ENCODE results near the gene VSTM2L.

The VSTM2L gene

DNA sequence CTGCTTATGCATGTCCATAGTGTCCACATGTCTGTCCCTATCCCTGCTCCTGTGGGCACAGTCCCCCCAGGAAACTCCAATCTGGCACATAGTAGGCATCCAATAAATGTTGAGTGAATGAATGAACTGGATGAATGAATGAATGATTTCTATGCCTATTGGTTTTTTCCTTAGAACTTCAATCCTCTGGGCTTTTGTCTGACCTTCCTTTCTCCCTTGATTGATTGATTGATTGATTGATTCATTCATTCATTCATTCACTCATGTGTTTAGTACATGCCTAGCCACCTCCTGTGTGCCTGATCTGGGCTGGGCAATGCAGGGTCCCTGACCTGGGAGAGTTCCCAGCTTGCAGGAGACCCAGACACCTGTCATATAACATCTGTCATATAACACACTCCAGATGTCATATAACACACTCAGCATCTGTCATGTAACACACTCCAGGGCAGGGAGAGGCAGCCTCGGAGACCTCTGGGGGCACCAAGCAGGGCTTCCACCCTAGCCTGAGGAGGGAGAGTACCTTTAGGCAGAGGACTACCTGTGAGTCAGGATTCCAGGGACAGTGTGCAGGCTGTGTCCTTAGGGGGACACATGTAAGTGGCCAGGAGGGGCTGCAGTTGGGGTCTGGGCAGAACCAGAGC is 17.9 kb downstream of the VSTM2L start:
- no peak for DNase-seq

DNA sequence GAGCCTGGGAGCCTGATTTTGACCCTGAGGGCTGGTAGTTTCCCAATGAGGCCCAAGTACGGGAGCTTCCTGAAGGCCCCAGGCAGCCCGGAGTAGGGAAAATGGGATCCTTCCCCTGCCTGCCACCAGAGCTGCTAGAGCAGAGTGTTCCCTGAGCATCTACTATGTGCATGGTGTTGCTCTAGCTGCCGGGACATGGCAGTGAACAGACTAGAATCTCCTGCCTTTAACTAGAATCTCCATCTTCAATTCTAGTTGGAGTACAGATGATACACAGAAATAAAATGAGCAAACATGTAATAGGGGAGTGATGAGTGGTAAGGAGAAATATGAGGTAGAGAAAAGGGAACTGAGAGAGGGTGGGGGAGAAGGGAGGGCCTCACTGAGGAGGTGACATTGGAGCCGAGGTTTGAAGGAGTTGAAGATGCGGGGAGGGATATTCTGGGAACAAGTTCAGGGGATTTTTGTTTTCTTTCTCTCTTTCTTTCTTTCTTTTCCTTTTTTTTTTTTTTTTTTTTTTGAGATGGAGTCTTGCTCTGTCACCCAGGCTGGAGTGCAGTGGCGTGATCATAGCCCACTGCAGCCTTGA is 18.5 kb downstream of the VSTM2L start:
- DNase-seq: no peak

DNA sequence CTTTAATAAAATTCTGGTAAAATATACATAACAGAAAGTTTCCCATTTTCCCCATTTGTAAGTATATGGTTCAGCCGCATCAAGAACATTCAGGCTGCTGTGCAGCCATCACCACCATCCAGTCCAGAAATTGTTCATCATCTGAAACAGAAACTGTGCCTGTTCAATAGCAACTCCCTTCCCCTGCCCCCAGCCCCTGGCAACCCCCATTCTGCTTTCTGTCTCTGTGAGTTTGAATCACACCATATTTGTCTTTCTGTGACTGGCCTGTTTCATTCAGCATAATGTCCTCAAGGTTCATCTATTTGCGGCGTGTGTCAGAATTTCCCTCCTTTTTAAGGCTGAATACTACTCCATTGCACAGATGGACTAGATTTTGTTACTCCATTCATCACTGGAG is 19.1 kb downstream of the VSTM2L start:
- DNase-seq: no peak

DNA sequence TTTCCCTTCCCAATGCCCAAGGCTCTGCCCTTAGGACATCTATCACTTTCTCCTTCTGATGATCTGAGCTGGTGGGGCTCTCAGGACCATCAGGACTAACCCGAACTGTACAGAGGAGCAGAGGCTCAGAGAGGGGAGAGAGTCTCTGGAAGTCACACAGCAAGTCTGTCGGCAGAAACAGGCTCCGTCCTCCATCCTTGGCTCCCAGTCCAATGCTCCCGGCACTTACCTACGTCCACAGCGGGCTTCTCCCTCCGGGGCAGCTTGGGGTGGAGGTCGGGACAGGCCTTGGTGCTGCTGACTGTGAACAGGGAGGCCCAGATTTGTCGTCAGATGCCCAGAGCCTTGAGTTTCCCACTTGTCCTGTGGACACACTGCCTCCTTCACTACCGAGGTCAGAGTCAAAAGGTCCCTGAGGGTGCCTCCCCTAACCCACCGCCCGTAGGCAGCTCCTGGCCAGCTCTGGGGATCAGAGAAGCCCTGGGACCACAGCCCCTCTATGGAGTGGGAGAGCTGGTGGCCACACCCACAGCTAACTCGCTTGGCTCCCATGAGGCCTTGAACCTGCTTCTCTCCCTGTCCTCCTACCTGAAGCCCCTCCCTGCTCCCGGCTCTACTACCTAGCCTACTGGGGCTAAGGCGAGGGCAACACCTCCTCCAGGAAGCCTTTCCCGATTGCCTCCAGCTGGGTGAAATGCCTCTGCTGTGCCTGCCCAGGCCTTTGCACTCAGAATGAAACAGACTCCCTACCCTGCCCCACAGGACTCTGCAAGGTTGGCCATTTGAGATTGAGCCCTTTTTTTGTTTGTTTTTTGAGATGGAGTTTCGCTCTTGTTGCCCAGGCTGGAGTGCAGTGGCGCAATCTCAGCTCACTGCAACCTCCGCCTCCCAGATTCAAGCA is 22.6 kb downstream of the VSTM2L start:
- DNase-seq: no peak

DNA sequence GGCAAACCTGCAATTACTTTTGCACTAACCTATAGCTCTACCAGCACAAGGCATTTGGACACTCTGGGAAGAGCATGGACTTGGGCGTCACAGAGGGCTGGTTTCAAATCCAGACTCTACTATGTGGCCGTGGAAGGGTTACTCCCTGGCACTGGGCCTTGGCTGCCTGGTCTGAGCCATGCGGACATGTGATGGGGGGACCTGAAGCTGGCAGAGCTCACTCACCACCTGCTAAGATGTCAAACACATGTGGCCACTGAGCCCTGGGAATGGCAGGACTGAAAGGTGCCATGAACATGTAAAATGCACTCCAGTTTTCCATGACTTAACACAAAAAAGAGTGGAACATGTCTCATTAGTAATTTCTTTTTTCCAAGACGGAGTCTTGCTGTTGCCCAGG is 23.7 kb downstream of the VSTM2L start:
- no peak for DNase-seq

DNA sequence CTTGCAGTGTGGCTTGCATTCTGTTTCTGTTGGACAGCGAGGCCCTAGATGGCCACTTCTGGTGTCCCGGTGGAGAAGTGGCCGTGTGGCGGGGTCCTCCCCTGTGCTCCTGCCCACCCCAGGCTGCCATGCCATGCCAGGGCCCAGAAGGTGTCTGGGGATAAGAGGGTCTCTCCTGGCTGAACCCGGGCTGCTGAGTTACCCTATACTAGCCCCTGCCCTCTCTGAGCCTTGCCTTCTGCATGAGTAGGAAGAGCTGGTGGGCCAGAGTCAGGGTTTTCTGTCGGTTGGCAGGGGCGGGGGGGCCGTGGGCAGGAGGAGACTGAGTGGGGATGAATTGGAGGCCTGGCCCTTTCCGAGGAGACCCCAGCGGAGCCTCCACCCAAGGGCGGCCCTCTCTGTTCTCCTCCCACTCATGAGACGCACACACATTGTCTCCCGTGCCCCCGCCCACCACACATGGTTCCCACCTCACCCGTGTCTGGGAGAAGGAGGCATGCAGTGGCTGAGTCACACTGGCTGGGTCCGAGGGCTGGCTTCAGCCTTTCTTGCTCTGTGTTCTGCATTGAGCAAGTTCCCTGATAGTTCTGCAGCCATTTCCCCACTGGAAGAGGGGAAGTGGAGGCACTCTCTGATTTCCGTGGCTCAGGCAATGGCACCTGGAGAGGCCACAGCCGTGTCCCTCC is 24.6 kb downstream of the VSTM2L start:
- DNase-seq: no peak

DNA sequence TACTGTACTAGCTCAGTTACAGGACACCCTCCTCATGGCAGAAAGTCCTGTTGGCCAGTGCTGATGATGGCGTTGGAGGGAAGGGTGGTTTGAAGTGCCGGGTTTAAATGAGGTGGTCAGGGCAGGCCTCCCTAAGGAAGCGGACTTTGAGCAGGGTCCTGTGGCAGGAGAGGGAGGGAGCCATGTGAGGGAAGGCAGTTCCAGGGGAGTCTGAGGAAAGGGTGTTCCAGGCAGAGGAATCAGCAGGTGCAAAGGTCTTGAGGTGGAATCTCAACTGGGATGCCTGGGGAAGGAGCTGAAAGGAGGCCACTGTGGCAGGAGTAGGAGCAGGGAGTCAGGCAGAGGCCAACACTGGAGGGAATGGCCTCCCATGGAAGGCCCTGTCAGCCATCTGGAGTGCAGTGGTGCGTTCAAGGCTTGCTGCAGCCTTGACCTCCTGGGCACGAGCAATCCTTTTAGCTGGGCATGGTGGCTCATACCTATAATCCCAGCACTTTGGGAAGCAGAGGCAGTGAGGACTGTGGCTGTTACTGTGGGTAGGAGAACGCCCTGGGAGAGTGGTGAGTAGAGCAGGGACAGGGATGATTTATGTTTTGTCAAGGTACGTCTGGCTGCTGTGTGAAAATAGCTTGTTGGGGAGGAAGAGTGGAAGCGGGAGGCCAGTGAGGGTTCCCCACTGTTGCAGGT is 26.2 kb downstream of the VSTM2L start:
- no peak for DNase-seq

DNA sequence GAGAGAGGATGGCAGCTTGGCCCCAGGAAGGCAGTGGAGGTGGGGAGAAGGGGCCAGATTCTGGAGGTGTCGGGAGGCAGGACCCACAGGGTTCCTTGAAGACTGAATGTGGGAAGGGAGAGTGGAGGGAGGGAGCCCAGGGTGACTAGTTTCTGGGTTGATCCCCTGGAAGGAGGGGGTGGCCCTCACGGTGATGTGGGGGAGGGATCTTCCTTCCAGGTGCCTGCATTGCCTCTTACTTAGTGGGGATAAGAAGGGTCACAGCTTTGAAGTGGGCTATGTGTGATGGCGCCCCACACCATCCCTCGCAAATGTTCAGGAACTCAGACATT is 26.7 kb downstream of the VSTM2L start:
- no peak for DNase-seq

DNA sequence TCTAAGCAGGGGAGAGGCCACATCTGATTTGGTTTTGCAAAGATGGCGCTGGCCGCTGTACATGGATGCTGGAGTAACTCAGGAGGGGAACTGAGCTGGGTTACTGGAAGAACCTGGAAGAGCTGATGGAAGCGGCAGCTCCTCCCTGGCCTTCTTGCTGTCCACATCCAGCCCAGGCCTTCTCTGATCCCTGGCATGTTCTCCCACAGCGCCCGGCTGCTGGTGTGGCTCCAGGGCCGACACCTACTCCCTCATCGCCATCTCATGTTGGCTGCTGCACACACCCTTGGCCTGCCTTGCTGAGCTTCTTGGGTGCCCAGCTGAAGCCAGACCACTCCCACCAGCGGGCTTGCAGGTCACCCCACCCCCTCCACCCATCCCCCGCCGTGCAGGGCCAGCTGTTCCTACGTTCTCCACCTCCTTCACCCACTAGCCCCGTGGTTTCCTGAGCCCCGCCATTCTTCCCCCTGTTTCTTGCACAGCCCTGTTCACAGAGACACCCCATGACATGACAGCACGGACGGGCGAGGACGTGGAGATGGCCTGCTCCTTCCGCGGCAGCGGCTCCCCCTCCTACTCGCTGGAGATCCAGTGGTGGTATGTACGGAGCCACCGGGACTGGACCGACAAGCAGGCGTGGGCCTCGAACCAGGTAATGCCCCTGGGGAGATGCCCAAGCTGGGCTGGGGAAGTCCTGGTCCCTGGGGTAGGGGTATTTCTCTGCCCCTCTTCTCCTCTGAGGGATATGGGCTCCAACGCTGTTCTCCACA is 28.4 kb downstream of the VSTM2L start:
- DNase-seq: no peak

DNA sequence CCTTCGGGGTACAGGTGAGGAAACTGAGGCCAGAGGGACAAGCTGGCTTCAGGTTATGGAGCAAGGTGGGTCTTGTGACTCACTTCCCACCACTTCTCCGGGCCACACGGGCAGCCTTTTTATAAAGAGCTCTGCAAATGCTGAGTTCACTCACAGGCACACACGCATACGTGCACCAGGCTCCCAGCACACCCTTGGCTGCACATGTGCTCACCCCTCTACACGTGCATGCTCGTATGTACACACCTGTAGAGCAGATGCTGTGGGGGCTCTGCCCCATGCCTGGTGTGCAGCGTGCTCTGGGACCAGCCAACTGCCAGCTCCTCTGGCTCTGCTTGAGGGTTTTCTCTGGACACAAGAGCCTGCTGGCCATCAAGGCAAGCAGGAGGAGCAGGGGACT is 29.1 kb downstream of the VSTM2L start:
- DNase-seq: no peak

DNA sequence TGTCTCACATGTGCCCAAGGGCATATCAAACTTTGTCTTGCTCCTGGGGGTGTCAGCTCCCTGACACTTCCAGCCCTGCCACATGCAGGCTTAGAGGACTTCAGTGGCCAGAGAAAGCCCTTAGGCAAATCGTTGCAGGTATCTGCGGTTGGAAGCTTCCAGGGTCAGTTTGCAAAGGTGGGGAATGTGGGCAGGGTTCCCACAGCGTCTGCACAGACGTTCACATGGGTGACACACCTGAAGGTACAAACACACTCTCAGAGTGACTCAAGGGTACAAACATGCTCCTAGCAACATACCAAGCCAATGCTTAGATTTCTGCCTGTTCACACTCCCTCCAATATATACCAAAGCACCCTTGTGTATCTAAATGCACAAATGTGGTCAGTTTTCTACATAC is 30.0 kb downstream of the VSTM2L start:
- DNase-seq: no peak

DNA sequence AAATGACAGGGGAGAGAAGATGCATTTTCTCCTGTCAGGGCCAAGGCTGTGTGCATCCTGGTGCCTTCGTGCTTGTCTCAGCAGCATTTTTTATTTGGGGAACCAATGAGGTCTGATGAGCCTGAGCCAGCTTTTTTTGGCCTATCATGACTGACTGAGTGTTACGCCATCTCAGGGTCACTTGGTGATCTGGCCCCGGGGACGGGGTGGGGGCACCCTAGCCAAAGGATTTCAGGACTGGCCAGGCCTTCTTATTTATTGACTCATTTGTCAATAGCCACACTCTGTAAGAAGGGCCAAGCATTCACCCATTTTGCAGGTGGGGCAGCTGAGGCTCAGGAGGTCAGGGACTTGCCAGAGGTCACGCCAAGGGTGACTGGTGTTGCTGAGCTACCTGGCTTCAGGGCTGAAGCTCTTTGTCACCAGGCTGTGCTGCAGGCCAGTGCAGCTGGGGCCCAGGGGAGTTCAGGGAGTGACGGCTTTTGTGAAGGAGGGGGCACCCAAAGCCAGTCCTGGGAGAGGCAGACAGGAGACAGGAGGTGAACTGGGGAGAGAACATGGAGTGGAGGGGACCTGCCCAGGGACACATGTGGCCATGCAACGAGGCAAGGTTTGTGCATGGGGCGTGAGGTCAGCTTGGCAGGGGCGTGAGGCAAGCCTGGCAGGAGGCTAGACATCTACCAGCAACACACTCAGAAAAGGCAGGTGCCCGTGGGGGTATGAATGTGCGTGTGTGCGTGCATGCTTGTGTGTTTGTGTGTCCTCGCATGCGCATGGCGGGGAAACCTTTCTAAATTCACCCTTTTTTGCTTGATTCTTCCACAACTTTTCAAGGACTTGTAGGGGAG is 31.1 kb downstream of the VSTM2L start:
- no peak for DNase-seq

DNA sequence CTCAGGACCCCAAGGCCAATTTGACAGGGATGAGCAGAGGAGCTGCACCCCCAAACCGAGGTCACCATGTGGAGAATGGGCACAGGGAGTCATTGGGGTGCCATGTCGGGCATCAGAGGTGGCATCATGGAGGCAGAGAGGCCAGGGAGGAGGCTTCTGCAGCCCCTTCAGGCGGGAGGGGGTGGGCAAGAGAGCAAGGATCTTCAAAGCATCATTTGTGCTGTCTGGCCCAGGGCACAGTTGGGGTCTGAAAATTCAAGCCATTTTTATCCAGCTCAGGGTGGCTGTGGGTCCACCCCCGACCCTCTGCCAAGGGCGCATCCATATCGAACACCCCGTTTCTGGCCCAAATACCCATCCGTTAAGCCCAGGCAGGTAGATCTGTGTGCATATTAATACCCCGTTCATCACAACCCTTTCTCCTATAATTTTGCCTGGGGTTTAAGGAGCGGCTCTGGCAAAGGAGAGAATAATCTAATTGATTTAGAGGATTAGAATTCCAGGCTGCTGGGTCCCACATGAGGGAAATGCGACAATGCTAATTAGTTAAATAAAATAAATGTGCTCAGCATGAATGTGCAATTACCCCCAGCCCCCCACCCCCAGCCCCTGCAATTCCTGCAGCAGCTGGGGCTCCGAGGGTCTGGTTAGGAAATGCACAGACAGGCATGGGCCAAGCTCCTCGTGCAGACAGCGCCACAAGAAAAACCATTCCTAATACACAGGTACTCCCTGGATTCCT is 31.9 kb downstream of the VSTM2L start:
- DNase-seq: no peak

DNA sequence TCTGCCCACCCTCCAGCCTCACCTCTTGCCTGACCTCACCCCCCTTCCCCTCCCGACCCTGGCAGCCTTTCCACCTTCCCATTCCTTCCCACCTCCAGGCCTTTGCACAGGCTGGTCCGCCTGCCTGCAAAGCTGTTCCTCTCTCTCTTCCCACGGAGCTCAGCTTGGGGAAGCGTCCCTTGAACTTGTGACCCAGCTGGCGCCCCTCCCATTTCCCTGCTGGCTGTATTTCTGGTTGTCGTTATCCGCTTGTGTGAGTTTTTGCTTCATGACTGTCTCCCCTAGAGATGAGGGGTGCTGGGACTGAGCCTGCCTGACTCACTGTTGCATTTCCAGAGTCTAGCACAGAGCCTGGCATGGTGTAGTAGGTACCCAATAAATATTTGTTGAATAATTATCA is 32.5 kb downstream of the VSTM2L start:
- DNase-seq: no peak

DNA sequence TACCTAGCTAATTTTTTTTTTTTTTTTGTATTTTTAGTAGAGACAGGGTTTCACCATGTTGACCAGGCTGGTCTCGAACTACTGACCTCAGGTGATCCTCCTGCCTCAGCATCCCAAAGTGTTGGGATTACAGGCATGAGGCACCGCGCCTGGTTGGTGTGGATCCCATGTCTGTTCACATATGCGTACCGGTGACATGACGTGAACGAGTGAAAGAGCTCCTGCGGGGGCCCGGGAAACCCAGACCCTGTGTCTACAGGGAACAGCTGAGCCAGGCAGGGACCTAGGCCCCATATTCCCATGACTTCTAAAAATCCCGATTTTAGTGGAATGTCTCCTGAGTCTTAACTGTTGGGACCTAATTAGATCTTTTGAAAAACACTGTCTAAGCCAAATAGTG is 33.1 kb downstream of the VSTM2L start:
- DNase-seq: no peak

DNA sequence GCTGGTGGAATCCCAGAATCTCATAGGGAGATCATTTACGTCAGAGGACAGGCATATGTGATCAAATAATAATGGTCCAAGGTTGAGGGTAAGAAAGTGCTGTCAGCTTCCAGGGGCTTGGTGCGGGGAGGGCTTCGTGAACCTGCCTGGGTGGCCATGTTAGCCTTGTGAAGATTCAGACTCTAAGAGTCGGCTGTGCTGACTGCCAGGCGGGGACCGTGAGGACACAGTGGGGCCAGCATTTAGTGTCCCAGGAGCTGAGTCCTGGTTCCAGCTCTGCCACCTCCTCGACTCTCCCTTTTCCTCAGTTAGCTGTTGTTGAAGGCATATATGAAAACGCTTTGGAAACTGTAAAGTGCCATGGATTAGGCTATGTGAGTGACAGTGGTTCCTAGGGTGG is 33.5 kb downstream of the VSTM2L start:
- DNase-seq: no peak

DNA sequence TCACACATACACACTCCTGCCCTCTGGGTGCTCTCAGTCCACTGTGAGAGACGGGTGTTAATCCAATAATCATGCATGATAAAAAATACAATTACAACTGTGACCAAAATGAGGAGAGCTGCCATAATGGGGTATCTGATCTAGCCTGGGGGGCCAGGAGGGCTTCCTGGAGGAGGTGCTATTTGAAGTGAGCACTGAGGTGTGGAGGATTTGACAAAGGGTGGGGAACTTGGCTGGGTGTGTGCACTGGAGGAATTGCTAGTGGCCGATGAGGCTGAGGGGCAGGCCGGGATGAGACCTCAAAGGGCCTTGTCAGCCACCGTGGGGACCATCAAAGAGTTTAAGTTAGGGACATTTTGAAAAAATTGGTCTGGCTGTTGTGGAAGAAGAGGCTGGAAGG is 34.8 kb downstream of the VSTM2L start:
- DNase-seq: no peak

DNA sequence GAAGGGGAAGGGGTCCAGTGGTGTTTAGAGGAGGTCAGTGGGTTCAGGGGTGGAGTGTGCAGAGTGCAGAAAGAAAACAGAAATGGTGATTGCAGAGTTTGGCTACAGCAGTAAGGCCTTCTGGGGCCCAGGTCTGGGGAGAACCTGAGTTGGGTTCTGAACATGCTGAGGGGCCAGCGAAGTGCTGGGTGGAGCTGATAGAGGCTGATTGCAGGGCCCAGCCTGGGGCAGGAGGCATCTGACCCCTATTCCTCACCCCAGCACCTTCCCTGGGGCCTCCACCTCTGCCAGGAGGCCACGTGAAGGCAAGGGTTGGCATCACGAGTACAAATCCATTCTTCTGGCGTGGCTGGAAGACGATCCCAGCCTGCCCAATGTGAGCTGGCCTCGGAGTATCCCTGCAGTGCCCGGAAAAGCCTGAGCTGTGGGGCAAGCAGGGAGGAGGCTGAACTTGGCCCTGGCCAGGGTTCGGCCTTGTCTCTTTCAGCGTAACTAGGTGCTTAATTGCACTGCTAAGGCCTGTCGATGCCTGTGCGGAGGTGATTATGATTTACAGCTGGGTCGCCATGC is 35.3 kb downstream of the VSTM2L start:
- DNase-seq: no peak

DNA sequence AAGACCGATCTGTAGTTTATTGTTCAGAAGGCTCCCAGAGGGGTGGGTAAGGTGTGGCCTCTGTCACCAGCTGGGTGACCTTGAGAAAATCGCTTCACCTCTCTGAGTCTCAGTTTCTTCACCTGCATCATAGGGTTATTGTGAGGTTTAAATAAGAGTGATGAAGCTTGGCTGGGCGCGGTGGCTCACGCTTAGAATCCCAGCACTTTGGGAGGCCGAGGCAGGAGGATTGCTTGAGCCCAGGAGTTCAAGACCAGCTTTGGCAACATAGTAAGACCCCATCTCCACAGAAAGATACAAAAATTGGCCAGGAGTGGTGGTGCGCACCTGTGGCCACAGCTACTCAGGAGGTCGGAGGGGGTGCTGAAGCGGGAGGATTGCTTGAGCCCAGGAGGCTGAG is 36.0 kb downstream of the VSTM2L start:
- no peak for DNase-seq
